ENCODE measurements around the gene SLC9A1.

The SLC9A1 gene

GRCh38 chr1:27132624-27133023 is 22.3 kb downstream of the SLC9A1 start:
- Histone ChIP-seq H3K9ac (ENCODE audit: low read depth, low read length) (no peak overlapping the region), H3K79me2 (ENCODE audit: insufficient read depth, low read length) (no peaks in the 10 kb centered on the region), H2AFZ (ENCODE audit: low read depth, low read length) (no peak overlapping the region), H3K27ac (ENCODE audit: low read length) (no peak overlapping the region), H3K9me3 (ENCODE audit: insufficient read depth, low read length, severe bottlenecking) (no peaks in the 10 kb centered on the region), H3K27me3 (ENCODE audit: insufficient read depth, low read length, poor library complexity) (no peaks in the 10 kb centered on the region), H3K4me1 (ENCODE audit: insufficient read depth, low read length) (no peaks in the 10 kb centered on the region), H3K4me3 (ENCODE audit: low read depth in 1 of 2, low read length in 2 of 2) (no peak overlapping the region), H3K4me2 (ENCODE audit: insufficient read depth, low read length) (no peak overlapping the region), H3K36me3 (ENCODE audit: insufficient read depth, low read length) (0 out of 2 replicates have a peak, but pooled peaks cover 4% of the 10 kb centered on the region), H4K20me1 (ENCODE audit: insufficient read depth, low read length) (peaks cover 15% of the 10 kb centered on the region; the same call in 1 of the 2 replicates)
- DNase-seq: no peak
- ATAC-seq (ENCODE audit: insufficient read depth, low read depth): no peak
- TF ChIP-seq, protein P1, sequence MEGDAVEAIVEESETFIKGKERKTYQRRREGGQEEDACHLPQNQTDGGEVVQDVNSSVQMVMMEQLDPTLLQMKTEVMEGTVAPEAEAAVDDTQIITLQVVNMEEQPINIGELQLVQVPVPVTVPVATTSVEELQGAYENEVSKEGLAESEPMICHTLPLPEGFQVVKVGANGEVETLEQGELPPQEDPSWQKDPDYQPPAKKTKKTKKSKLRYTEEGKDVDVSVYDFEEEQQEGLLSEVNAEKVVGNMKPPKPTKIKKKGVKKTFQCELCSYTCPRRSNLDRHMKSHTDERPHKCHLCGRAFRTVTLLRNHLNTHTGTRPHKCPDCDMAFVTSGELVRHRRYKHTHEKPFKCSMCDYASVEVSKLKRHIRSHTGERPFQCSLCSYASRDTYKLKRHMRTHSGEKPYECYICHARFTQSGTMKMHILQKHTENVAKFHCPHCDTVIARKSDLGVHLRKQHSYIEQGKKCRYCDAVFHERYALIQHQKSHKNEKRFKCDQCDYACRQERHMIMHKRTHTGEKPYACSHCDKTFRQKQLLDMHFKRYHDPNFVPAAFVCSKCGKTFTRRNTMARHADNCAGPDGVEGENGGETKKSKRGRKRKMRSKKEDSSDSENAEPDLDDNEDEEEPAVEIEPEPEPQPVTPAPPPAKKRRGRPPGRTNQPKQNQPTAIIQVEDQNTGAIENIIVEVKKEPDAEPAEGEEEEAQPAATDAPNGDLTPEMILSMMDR (IDR thresholded peaks at IDR 0.05; ENCODE audit: borderline replicate concordance, extremely low read depth, low read length, poor library complexity, severe bottlenecking): no peak

DNA sequence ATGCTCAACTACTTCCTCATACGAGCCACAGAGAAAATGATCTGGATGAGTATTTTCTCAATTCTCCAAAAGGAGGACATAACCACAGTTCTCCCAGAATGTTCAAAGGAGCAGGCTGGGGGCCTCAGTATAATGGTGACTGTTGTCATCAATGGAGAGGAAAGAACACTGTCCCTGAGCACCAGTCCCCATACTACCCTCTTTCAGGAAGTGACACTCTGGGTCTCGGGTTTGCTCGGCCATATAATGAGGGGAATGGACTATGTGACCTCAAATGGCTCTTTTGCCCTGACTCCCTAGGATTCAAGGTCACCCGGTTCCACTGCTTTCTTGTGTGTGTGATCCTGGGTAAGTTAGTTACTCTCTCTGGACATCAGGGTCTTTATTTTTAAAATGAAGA is 22.8 kb downstream of the SLC9A1 start:
- Histone ChIP-seq H3K27ac (ENCODE audit: low read length) (no peak overlapping the region), H2AFZ (ENCODE audit: low read depth, low read length) (no peak overlapping the region), H3K79me2 (ENCODE audit: insufficient read depth, low read length) (no peaks in the 10 kb centered on the region), H3K27me3 (ENCODE audit: insufficient read depth, low read length, poor library complexity) (no peaks in the 10 kb centered on the region), H3K4me1 (ENCODE audit: insufficient read depth, low read length) (no peaks in the 10 kb centered on the region), H3K36me3 (ENCODE audit: insufficient read depth, low read length) (0 out of 2 replicates have a peak, but pooled peaks cover 4% of the 10 kb centered on the region), H3K9me3 (ENCODE audit: insufficient read depth, low read length, severe bottlenecking) (no peaks in the 10 kb centered on the region), H3K4me3 (ENCODE audit: low read depth in 1 of 2, low read length in 2 of 2) (no peak overlapping the region), H3K9ac (ENCODE audit: low read depth, low read length) (no peak overlapping the region), H4K20me1 (ENCODE audit: insufficient read depth, low read length) (peaks cover 12% of the 10 kb centered on the region; the same call in 1 of the 2 replicates), H3K4me2 (ENCODE audit: insufficient read depth, low read length) (no peak overlapping the region)
- TF ChIP-seq EZH2 (IDR thresholded peaks at IDR 0.05; ENCODE audit: borderline replicate concordance, low read depth, low read length, severe bottlenecking): no peak
- TF ChIP-seq, protein P1 (IDR thresholded peaks at IDR 0.05; ENCODE audit: borderline replicate concordance, extremely low read depth, low read length, poor library complexity, severe bottlenecking): no peak
- no peak for ATAC-seq (ENCODE audit: insufficient read depth, low read depth)
- DNase-seq: no peak

GRCh38 chr1:27130798-27131197 is 24.1 kb downstream of the SLC9A1 start:
- Histone ChIP-seq H3K36me3 (ENCODE audit: insufficient read depth, low read length) (0 out of 2 replicates have a peak, but pooled peaks cover 4% of the 10 kb centered on the region), H3K4me2 (ENCODE audit: insufficient read depth, low read length) (no peak overlapping the region), H2AFZ (ENCODE audit: low read depth, low read length) (no peak overlapping the region), H3K9me3 (ENCODE audit: insufficient read depth, low read length, severe bottlenecking) (no peaks in the 10 kb centered on the region), H4K20me1 (ENCODE audit: insufficient read depth, low read length) (peaks cover 8% of the 10 kb centered on the region; the same call in 1 of the 2 replicates), H3K9ac (ENCODE audit: low read depth, low read length) (no peak overlapping the region), H3K4me1 (ENCODE audit: insufficient read depth, low read length) (no peaks in the 10 kb centered on the region), H3K4me3 (ENCODE audit: low read depth in 1 of 2, low read length in 2 of 2) (no peak overlapping the region), H3K79me2 (ENCODE audit: insufficient read depth, low read length) (no peaks in the 10 kb centered on the region), H3K27ac (ENCODE audit: low read length) (no peak overlapping the region), H3K27me3 (ENCODE audit: insufficient read depth, low read length, poor library complexity) (no peaks in the 10 kb centered on the region)
- TF ChIP-seq, protein P1 (IDR thresholded peaks at IDR 0.05; ENCODE audit: borderline replicate concordance, extremely low read depth, low read length, poor library complexity, severe bottlenecking): no peak
- TF ChIP-seq EZH2 (IDR thresholded peaks at IDR 0.05; ENCODE audit: borderline replicate concordance, low read depth, low read length, severe bottlenecking): no peak
- ATAC-seq (ENCODE audit: insufficient read depth, low read depth) (no peak), DNase-seq (no peak)

DNA sequence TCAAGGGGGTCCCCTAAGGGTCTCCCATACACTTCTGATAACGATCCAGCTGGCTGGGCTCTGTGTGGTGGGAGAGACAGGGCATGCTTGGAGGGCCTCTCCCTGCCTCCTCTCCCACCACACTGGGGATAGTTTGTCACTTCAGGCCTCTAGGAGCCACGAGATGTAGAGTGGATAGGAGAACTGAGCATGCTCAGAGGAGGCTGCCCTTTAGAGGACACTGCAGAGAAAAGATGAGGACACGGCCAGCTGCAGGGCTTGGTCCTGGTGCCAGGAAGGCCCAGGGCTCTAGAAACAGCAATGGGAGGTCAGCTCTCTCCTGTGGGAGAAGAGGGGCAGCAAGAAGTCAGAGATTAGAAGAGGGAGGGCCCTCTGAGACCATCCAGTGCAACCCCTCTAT is 25.7 kb downstream of the SLC9A1 start:
- Histone ChIP-seq H3K79me2 (ENCODE audit: insufficient read depth, low read length) (no peaks in the 10 kb centered on the region), H3K27me3 (ENCODE audit: insufficient read depth, low read length, poor library complexity) (no peaks in the 10 kb centered on the region), H3K4me1 (ENCODE audit: insufficient read depth, low read length) (no peaks in the 10 kb centered on the region), H2AFZ (ENCODE audit: low read depth, low read length) (no peak overlapping the region), H3K4me3 (ENCODE audit: low read depth in 1 of 2, low read length in 2 of 2) (no peak overlapping the region), H3K9me3 (ENCODE audit: insufficient read depth, low read length, severe bottlenecking) (no peaks in the 10 kb centered on the region), H4K20me1 (ENCODE audit: insufficient read depth, low read length) (peaks cover 6% of the 10 kb centered on the region; the same call in 1 of the 2 replicates), H3K27ac (ENCODE audit: low read length) (no peak overlapping the region), H3K36me3 (ENCODE audit: insufficient read depth, low read length) (0 out of 2 replicates have a peak, but pooled peaks cover 4% of the 10 kb centered on the region), H3K9ac (ENCODE audit: low read depth, low read length) (no peak overlapping the region), H3K4me2 (ENCODE audit: insufficient read depth, low read length) (no peak overlapping the region)
- DNase-seq (no peak), ATAC-seq (ENCODE audit: insufficient read depth, low read depth) (no peak)
- TF ChIP-seq, protein P1 (IDR thresholded peaks at IDR 0.05; ENCODE audit: borderline replicate concordance, extremely low read depth, low read length, poor library complexity, severe bottlenecking): no peak
- TF ChIP-seq EZH2 (IDR thresholded peaks at IDR 0.05; ENCODE audit: borderline replicate concordance, low read depth, low read length, severe bottlenecking): no peak

Measured in DND-41 (cell line).